ENCODE data around the gene CNOT4. TPM values are rescaled to one million over a fixed set of nuclear protein-coding genes. Genes with fewer than 3 reads are reported as not detected.

Gene CNOT4
- total RNA-seq, 1 experiment from 2014 or later = 26.0 TPM

DNA sequence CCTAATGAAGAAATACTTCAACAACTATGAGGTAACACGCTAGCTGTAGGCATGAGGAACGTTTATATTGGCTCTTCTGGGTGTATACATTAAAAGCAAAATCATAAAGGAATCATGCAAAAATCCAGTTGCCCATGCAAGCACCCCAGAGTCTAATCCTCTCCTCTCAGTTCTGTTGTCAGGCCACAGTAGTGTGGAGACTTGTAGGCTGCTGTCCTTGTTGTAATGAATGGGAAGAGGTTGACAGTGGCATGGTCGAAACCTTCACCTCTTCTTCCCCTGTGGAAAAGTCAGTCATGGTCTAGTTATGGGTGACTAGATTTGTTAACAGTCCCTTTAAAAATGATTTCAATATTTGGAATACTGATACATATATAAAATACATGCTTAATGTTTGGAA is 121.3 kb downstream of the CNOT4 start:
- Mint-ChIP-seq H3K27me3 (ENCODE audit: unreplicated experiment) (no peaks in the 10 kb centered on the region), H3K4me1 (ENCODE audit: low read depth, unreplicated experiment) (no peaks in the 10 kb centered on the region), H3K27ac (ENCODE audit: unreplicated experiment) (no peak overlapping the region), H3K4me3 (ENCODE audit: low read depth, unreplicated experiment) (no peak overlapping the region), H3K9me3 (ENCODE audit: low read depth, unreplicated experiment) (no peaks in the 10 kb centered on the region), H3K36me3 (ENCODE audit: insufficient read depth, unreplicated experiment) (no peaks in the 10 kb centered on the region)
- TF ChIP-seq, protein P1, sequence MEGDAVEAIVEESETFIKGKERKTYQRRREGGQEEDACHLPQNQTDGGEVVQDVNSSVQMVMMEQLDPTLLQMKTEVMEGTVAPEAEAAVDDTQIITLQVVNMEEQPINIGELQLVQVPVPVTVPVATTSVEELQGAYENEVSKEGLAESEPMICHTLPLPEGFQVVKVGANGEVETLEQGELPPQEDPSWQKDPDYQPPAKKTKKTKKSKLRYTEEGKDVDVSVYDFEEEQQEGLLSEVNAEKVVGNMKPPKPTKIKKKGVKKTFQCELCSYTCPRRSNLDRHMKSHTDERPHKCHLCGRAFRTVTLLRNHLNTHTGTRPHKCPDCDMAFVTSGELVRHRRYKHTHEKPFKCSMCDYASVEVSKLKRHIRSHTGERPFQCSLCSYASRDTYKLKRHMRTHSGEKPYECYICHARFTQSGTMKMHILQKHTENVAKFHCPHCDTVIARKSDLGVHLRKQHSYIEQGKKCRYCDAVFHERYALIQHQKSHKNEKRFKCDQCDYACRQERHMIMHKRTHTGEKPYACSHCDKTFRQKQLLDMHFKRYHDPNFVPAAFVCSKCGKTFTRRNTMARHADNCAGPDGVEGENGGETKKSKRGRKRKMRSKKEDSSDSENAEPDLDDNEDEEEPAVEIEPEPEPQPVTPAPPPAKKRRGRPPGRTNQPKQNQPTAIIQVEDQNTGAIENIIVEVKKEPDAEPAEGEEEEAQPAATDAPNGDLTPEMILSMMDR (IDR thresholded peaks at IDR 0.05; ENCODE audit: unreplicated experiment) = no peak
- no peak for DNase-seq
- intact Hi-C loops (cut with micrococcal nuclease; ENCODE audit: unreplicated experiment) = no loop called here
- no TSS peak for BruUV-seq (replicated peaks)
- CTCF ChIA-PET = no interaction called here

DNA sequence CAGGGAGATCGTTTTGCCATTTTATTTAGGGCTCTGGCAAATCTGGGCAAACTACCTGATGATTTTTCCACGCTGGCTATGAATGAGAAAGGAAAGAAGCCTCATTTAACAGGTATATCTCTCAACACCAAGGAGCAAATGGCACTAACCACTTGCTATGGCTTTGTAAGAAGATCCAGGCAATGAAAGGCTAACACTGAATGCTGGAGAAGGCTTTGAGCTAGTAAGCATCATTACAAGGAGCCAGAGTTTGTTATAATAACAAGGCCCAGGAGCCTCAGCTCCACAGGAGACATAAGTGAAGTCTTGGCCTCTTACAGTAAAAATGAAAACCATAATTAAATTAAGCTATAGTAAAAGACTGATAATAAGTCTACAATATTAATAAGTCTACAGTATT is 123.1 kb downstream of the CNOT4 start:
- Mint-ChIP-seq H3K36me3 (ENCODE audit: insufficient read depth, unreplicated experiment) (no peaks in the 10 kb centered on the region), H3K4me1 (ENCODE audit: low read depth, unreplicated experiment) (no peaks in the 10 kb centered on the region), H3K27ac (ENCODE audit: unreplicated experiment) (no peak overlapping the region), H3K27me3 (ENCODE audit: unreplicated experiment) (no peaks in the 10 kb centered on the region), H3K9me3 (ENCODE audit: low read depth, unreplicated experiment) (no peaks in the 10 kb centered on the region), H3K4me3 (ENCODE audit: low read depth, unreplicated experiment) (no peak overlapping the region)
- CTCF ChIA-PET = no interaction called here
- DNase-seq = no peak
- TF ChIP-seq, protein P1 (IDR thresholded peaks at IDR 0.05; ENCODE audit: unreplicated experiment) = no peak
- intact Hi-C loops (cut with micrococcal nuclease; ENCODE audit: unreplicated experiment) = no loop called here
- BruUV-seq (replicated peaks) = no TSS peak

DNA sequence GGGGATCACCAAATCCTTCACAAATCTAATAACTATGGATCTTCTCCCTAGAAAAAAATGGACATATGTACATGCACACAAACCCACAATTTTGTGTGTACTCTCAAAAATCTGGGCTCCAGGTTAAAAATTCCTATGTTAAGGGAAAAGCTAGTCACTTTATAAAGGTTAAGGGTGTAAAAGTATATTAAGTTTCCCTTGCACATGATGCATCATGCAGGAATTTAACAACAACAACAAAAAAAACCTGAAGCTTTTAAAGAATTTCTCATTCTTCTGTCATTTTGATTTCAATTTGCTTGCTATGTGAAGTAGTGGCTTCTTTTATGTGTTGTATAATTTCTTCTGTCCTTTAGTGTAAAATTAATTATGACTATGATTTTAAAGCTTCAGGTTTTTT is 123.7 kb downstream of the CNOT4 start:
- H3K9me3 Mint-ChIP-seq (ENCODE audit: low read depth, unreplicated experiment) = no peaks in the 10 kb centered on the region
- no TSS peak for BruUV-seq (replicated peaks)
- CTCF ChIA-PET = no interaction called here
- intact Hi-C loops (cut with micrococcal nuclease; ENCODE audit: unreplicated experiment) = no loop called here
- no peaks in the 10 kb centered on the region for H3K4me1 Mint-ChIP-seq (ENCODE audit: low read depth, unreplicated experiment)
- no peaks in the 10 kb centered on the region for H3K27me3 Mint-ChIP-seq (ENCODE audit: unreplicated experiment)
- TF ChIP-seq, protein P1 (IDR thresholded peaks at IDR 0.05; ENCODE audit: unreplicated experiment) = no peak
- no peaks in the 10 kb centered on the region for H3K36me3 Mint-ChIP-seq (ENCODE audit: insufficient read depth, unreplicated experiment)
- H3K27ac Mint-ChIP-seq (ENCODE audit: unreplicated experiment) = no peak overlapping the region
- DNase-seq = no peak
- no peak overlapping the region for H3K4me3 Mint-ChIP-seq (ENCODE audit: low read depth, unreplicated experiment)

DNA sequence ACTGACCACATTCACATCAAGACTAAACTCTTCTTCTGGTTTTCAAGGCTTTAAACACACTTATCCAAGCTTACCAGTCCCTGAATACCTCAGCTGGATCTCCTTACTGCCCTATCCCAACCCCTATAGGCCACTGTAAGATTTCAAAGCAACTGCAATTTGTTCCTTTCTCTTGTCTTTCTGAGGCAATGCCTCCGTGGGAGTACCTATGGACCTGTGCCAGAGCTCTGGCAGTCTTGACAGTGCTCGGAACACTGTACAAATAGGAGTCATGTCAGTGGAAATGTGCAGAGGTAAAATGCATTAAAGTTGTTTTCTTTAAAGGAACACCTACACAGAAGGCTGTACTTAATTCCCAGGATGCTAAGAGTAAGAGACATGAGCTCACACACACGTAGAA is 124.7 kb downstream of the CNOT4 start:
- Mint-ChIP-seq H3K27me3 (ENCODE audit: unreplicated experiment) (no peaks in the 10 kb centered on the region), H3K36me3 (ENCODE audit: insufficient read depth, unreplicated experiment) (no peaks in the 10 kb centered on the region), H3K4me1 (ENCODE audit: low read depth, unreplicated experiment) (no peaks in the 10 kb centered on the region), H3K4me3 (ENCODE audit: low read depth, unreplicated experiment) (no peak overlapping the region), H3K27ac (ENCODE audit: unreplicated experiment) (no peak overlapping the region), H3K9me3 (ENCODE audit: low read depth, unreplicated experiment) (no peaks in the 10 kb centered on the region)
- CTCF ChIA-PET = no interaction called here
- TF ChIP-seq, protein P1 (IDR thresholded peaks at IDR 0.05; ENCODE audit: unreplicated experiment) = no peak
- no TSS peak for BruUV-seq (replicated peaks)
- intact Hi-C loops (cut with micrococcal nuclease; ENCODE audit: unreplicated experiment) = no loop called here
- no peak for DNase-seq

Measured in Calu3 (cell line).